HG03460 (cell line): Measurements from ENCODE around the gene SLC17A5.
A peak's percentile ranks its signal among the peaks of the same experiment; 100 is the strongest.
"Not testable (repeated sequence)": the region's sequence is repeated elsewhere in the genome, so short reads cannot be mapped to it uniquely, and the experiment has no call there.

ENCODE experiments used
- ATAC-seq: cut with Tn5 transposase; IDR thresholded peaks from one replicate; pipeline ENCODE4 v1.9.1; 2021; ENCODE audit not compliant: unreplicated experiment

The SLC17A5 gene

DNA sequence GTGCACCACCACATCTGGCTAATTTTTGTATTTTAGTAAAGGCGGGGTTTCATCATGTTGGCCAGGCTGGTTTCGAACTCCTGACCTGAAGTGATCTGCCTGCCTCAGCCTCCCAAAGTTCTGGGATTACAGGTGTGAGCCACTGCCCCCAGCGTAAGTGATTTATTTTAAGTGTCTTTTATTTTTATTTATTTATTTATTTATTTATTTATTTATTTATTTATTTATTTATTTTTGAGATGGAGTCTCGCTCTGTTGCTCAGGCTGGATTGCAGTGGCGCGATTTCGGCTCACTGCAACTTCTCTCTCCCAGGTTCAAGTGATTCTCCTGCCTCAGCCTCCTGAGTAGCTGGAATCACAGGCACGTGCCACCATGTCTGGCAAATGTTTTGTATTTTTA is 30.3 kb downstream of the SLC17A5 start:
- not testable (repeated sequence) for ATAC-seq

DNA sequence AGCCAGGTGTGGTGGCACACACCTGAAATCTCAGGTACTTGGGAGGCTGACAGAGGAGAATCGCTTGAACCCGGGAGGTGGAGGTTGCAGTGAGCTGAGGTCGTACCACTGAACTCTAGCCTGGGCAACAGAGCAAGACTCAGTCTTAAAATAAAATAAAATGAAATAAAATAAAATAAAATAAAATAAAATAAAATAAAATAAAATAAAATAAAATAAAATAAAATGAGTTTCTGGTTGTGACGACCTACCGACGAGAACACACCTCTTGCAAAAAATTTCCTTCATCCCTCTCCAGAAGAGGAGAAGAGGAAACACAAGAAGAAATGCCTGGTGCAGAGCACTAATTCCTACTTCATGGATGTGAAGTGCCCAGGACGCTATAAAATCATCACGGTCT is 35.7 kb downstream of the SLC17A5 start:
- ATAC-seq, result not testable (repeated sequence)

DNA sequence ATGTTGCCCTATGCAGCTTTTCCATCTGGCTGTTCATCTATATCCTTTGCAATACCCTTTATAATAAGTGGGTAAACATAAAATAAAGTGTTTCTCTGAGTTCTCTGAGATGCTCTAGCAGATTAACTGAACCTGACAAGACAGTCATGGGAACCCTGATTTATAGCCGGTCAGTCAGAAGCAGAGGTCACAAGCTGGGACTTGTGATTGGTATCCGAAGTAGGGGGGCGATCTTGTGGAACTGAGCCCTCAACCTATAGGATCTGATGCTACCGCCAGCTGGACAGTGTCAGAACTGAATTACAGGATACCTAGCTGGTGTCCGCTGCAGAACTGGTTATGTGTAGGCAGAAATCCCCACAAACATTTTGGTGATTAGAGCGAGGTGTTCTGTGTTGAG is 39.0 kb downstream of the SLC17A5 start:
- no peak for ATAC-seq

DNA sequence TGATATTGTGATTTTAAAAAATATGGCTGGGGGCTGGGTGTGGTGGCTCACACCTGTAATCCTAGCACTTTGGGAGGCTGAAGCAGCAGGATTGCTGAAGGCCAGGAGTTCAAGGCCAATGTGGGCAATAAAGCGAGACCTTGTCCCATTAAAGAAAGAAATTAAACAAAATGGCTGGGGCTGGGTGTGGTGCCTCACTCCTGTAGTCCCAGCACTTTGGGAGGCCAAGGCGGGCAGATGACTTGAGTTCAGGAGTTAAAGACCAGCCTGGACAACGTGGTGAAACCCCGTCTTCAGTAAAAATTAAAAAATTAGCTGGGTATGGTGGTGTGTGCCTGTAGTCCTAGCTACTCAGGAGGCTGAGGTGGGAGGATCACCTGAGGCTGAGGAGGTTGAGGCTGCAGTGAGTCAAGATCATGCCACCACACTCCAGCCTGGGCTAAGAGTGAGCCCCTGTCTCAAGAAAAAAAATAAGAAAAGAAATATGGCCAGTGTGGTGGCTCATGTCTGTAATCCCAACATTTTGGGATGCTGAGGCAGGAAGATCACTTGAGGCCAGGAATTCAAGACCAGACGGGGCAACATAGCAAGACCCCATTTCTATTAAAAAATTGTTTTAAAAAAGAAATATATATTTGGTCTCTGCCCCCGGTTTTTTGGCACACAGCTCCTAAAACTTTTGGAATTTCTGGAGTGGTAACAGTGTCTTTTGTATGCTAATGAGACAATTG is 39.8 kb downstream of the SLC17A5 start:
- ATAC-seq, result no peak

DNA sequence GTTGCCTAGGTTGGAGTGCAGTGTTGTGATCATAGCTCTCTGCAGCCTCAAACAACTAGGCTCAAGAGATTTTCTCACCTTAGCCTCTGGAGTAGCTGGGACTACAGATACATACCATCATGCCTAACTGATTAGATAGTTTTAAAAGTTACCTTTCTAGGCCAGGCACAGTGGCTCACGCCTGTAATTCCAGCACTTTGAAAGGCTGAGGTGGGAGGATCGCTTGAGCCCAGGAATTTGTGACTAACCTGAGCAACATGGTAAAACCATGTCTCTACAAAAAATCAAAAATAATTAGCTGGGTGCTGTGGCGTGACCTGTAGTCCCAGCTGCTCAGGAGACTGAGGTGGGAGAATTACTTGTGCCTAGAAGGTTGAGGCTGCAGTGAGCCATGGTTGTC is 41.2 kb downstream of the SLC17A5 start:
- ATAC-seq, result no peak

DNA sequence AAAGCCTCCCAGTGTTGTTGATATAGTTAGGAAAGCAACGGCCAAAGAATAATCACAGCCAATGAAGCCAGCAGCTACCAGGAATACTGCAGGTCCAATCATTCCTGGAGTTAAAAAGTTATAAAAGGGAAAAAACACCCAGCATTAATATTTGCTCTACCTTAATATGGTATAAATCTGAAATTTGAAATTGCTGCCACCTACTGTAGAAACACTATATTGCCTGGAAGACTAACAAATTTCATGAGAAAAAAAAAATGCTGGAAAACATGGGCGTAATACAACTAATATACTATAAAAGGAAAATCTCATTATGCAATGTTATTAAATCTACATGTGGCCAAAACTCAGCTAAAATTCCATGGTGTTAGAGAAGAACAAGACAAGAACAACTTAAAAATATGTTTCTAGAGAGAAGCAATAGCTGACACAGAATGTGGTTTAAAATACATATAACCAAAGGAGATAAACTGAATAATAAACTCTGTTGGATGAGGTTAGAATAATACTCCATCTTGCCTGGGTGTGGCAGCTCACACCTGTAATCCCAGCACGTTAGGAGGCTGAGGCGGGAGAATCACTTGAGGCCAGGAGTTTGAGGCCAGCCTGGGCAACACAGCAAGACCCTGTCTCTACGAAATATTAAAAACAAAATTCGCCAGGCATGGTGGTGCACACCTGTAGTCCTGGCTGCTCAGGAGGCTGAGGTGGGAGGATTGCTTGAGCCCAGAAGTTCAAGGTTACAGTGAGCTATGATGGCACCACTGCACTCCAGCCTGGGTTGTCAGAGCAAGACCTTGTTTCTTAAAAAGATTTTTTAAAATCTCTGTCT is 43.1 kb downstream of the SLC17A5 start:
- no peak for ATAC-seq

DNA sequence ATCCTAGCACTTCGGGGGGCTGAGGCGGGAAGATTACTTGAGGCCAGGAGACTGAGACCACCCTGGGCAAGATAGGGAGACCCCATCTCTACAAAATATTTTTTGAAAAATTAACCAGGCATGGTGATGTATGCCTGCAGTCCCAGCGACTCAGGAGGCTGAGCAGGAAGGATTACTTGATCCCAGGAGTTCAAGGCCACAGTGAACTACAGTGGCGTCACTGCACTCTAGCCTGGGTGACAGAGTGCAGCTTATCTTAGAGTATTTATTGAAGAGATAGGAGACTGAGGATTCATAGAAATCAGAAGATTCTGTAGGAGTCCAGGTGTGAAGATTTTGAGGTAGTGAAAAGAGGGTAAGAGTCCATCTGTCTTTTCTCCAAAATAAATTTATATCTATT is 45.0 kb downstream of the SLC17A5 start:
- no peak for ATAC-seq

DNA sequence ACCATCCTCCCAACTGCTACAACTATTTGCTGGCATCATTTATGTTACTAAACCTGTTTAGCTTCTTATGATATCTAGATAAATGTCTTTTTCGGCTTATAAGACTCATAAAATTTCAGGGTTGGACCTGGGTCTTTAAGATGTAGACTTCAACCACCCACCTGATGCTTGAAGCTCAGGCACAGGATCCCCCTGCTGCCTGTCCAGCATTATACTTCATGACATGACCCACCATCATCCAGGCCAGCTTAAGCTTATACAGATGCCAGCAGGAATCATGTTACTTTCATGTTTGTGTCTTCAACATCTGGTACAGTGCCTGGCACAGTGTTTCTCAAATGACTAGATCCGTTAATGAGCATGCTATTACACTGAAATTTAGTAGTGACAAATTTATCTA is 47.4 kb downstream of the SLC17A5 start:
- no peak for ATAC-seq

DNA sequence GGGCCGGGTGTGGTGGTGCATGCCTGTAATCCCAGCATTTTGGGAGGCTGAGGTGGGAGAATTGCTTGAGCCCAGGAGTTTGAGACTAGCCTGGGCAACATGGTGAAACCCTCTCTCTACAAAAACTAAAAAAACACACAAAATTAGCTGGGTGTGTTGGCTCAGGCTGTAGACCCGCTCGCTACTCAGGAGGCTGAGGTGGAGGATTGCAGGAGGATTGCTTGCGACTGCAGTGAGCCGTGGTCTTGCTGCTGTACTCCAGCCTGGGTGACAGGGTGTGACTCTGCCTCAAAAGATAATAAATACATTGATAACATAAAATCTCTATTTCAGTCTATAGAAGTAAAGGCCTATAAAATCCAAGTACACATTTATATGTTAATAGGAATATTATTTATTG is 49.3 kb downstream of the SLC17A5 start:
- ATAC-seq, result no peak

DNA sequence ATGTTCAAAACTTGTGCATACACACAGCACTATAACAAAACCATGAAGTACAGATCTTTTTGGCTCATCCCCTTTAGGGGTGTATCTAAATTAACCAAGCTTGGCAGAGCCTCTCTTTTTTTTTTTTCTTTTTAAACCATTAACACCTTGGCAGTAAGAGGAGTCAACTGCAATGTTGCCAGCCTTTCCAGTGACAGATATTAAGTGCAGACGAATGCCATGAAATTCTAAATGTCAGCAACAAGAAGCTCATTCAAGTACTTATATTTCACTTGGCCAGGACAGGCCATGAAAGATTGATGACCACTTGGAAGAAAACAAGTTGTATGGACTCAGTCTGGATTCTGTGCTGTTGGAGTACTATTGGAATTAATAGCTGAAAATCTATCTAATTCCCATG is 49.8 kb downstream of the SLC17A5 start:
- ATAC-seq, result no peak

DNA sequence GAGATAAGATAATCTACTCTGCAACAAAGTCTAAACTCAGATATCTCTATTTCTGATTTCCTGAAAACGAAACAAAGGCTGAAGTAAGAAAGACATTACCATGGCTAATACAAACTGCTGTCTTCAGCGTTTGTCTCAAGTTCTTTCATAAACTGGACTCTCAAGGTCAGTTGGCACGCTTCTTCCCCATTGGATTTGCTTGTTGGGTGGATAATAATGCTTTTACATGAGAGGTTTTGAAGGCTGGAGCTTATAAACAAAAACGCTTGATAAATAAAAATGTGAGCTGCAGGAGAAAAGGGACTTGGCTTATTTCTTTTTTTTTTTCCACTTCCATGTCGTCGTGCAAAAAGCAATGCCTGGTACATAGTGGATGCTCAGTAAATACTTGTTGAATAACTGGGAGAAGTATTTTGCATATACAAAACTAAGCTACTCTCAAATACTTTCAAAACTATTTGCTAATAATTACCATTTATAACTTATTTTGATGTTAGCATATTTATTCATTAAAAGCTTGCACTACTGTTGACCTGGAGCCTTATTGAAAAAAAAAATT is 67.3 kb downstream of the SLC17A5 start:
- peak; percentile 2 for ATAC-seq

DNA sequence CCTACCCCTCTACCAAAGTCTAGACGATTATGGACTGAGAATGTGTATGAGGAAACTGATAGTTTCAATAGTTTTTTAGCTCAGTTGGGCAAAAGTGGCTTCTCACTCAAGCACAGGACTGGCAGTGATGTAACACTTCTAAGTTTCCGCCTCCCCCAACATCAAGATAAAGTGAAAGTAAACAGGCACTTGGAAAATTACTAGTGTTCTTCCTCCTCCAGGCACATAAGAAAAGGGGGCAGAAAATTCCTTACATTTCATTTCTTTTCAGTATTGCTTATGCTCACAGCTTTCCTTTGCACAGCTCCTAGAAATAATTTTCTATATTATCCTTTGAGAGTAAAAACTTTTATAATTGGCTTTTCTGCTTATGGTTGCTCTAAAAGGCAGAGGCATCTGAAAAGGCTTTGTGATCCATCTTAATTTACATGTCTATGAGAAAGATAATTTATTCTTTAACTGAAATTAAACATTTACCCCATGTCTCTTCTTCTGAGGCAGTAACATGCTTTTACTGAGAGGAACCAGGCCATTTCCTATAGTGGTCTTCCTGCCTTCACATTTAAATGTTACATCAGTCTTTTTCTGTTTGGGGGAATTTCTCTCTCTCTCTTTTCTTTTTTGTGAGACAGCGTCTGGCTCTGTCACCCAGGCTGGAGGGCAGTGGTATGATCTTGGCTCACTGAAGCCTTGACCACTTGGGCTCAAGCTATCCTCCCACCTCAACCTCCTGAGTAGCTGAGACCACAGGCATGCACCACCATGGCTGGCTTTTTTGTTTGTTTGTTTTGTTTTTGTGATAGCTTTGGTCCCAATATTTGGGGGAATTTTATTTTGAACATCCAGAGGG is 68.0 kb downstream of the SLC17A5 start:
- ATAC-seq, result peak; percentile 76

DNA sequence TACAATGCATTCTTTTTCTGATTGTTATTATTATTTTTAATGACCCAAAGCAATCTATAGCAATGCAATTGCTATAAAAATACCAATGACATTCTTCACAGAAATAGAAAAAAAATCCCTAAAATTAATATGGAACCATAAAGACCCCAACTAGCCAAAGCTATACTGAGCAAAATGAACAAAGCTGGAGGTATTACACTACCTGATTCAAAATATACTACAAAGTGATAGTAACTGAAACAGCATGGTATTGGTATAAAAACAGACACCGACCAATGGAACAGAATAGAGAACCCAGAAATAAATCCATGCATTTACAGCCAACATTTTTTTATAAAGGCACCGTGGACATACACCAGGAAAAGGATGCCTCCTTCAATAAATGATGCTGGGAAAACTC is 72.5 kb downstream of the SLC17A5 start:
- no peak for ATAC-seq

DNA sequence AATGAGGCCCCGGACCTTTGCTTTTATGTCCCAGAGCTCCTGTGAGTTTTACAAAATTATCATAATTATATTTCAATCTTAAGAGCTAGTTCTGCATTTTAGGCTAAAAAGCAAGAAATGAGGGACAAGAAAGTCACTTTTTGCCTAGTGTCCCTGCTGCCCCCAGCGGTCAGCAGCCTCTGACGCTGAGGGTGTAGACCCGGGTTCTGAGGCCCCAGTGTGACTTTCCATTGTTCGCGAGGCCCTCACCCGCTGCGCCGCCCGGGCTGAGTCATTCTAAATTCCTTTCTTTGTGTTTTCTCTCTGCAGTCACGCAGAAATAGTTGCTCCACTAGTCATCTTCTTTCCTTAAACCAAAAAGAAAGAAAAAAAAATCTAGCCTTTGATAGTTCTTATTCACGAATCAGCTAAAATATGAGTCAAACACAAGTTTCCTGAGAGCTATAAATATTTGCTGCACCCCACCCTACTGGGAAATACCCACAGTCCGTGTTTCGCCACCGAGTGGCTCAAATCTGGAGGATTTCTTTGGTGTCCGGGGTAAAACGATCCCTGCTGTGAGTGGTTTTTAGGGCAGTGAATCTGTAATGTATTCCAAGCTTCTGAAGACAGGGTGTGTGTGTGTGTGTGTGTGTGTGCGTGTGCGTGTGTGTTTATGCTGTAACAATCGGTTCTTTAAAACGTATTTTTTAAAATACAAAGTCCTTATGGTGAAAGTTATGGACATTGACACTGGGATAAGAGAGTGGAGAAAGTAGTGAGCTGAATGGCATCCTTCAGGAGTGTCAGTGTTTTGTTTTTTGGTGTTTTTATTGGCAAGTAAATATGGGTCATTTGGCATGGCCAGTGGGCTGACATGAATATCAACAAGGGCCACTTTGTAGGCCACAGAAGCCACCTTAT is 73.3 kb downstream of the SLC17A5 start:
- ATAC-seq, result peak; percentile 73

DNA sequence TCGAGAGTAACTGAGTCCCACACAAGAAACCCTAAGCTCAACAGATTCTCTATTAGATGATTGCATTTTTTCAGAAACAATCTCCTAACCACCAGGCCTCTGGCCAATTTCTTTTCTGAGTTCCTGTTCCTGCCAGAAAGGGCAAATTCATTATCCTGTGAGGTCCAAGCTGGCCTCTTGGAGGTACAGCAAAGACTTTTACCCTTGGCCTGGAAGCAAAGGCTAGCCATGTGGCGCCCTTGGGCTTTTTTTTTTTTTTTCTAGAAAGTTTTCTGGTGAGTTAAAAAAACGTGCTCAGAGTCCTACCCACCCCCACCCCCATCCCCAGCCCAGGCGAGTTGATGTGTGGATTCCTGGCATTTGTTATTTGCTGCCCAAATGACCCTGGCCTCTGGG is 73.9 kb downstream of the SLC17A5 start:
- peak; percentile 28 for ATAC-seq

DNA sequence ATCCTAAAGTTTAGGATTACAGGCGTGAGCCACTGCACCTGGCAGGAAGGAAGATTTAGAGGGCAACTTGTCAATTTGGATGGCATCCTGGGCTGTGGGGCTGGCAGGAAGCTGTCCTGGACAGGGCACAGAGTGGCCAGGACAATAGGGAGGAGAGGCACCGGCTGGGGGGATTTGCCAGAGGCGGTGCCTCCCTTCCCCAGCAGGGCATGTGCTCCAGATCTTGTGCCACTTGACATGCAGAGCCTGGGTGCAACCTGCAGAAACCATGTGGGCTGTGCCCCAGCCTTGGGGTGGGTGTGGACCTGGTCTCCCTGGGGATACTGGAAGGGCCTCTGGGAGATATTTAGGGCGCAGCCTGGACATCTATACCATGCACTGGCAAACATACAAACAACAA is 74.4 kb downstream of the SLC17A5 start:
- no peak for ATAC-seq

DNA sequence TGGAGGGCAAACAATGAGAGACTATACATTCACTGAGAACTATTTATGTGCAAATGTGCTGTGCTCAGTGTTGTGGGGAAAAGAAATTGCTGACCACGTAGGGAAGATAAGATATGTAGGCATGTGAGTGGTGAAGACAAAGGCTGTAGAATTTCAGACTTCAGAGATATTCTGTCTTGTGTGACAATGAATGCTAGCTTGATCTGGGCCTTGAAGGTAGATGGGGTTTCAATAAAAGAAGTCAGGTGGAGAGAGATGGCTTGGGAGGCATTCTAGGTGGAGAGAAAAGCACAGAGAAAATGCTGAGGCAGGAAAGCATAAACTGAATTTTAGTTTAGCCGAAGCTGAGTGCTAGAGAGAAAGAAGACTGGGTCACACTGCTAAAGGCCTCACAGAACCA is 76.1 kb downstream of the SLC17A5 start:
- ATAC-seq, result no peak

DNA sequence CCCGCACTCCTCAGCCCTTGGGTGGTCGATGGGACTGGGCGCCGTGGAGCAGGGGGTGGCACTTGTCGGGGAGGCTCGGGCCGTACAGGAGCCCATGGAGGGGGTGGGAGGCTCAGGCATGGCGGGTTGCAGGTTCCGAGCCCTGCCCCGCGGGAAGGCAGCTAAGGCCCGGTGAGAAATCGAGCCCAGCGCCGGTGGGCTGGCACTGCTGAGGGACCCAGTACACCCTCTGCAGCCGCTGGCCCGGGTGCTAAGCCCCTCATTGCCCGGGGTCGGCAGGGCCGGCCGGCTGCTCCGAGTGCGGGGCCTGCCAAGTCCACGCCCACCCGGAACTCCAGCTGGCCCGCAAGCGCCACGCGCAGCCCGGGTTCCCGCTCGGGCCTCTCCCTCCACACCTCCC is 81.3 kb downstream of the SLC17A5 start:
- not testable (repeated sequence) for ATAC-seq

DNA sequence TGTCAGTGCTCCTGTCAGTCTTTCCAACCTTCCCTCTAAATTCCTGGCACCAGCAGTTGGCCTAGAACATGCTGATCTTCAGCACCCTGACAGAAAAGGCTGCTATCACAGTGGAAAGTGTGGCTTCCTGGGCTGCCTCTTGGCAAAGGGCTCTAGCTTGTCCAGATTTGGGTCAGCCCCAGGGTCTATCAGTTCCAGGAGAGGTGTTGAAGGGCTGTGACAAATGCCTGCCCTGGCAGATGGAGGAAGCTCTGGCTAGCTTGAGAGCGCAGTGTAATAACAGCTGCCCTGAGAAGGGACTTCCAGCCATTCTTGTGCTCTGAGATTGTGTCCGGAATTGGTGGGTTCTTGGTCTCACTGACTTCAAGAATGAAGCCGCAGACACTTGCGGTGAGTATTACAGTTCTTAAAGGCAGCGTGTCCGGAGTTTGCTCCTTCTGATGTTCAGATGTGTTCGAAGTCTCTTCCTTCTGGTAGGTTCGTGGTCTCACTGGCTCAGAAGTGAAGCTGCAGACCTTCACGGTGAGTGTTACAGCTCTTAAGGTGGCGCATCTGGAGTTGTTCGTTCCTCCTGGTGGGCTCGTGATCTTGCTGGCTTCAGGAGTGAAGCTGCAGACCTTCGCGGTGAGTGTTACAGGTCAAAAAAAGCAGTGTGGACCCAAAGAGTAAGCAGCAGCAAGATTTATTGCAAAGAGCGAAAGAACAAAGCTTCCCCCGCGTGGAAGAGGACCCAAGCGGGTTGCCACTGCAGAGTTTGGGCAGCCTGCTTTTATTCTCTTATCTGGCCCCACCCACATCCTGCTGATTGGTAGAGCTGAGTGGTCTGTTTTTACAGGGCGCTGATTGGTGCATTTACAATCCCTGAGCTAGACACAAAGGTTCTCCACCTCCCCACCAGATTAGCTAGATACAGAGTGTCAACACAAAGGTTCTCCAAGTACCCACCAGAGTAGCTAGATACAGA is 82.3 kb downstream of the SLC17A5 start:
- not testable (repeated sequence) for ATAC-seq
